Measurements from ENCODE around the gene STT3B.

STT3B gene

GRCh38 chr3:31532587-31533168 lies at the start of gene STT3B:
Gene STT3B, plus strand, starts transcription at chr3:31532925. Its CDS starts 74 bp downstream, at chr3:31532999.
- DNase-seq (ENCODE audit: extremely low spot score): peak; percentile 78
- TF ChIP-seq, protein P1, sequence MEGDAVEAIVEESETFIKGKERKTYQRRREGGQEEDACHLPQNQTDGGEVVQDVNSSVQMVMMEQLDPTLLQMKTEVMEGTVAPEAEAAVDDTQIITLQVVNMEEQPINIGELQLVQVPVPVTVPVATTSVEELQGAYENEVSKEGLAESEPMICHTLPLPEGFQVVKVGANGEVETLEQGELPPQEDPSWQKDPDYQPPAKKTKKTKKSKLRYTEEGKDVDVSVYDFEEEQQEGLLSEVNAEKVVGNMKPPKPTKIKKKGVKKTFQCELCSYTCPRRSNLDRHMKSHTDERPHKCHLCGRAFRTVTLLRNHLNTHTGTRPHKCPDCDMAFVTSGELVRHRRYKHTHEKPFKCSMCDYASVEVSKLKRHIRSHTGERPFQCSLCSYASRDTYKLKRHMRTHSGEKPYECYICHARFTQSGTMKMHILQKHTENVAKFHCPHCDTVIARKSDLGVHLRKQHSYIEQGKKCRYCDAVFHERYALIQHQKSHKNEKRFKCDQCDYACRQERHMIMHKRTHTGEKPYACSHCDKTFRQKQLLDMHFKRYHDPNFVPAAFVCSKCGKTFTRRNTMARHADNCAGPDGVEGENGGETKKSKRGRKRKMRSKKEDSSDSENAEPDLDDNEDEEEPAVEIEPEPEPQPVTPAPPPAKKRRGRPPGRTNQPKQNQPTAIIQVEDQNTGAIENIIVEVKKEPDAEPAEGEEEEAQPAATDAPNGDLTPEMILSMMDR (IDR thresholded peaks at IDR 0.05; ENCODE audit: control extremely low read depth, extremely low read depth, low read depth, missing control alignments): no peak
- ChIA-PET CTCF (interaction anchor here (0.7 to 3.1 kb wide), 22 partner anchors 9 to 763 kb away, joined by 3 to 14 read pairs (median 4); no protein-coding TSS in a partner anchor), POLR2A (interaction anchor here (0.7 to 2.4 kb wide), 10 partner anchors 13 to 297 kb away, joined by 3 to 12 read pairs (median 4); no protein-coding TSS in a partner anchor)

GRCh38 chr3:31483776-31484175 lies 48.9 kb upstream of the STT3B start:
- DNase-seq (ENCODE audit: extremely low spot score): no peak
- TF ChIP-seq, protein P1 (IDR thresholded peaks at IDR 0.05; ENCODE audit: control extremely low read depth, extremely low read depth, low read depth, missing control alignments): no peak
- CTCF ChIA-PET: interaction anchor here (1.1 kb wide), 1 partner anchor 48 kb away, joined by 3 read pairs; no protein-coding TSS in a partner anchor
- POLR2A ChIA-PET: no interaction called here

DNA sequence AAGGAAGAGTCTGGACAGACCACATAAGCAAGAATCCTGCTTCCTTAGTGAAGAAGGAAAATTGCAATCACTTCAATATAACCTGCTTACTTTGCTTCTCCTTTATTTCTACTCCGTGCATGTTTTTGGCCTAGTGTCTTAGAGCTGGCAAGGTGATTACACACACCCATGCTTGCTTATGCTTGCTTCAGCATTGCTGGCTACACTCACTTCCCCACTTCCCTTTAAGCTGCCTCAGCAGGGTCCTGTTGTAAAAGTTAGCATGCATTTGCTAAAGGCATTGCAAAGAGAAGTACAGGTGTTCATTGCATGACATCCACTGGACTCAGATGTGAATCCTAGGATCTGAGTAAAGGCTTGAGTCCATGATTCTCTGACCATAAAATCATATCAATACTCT lies 47.5 kb upstream of the STT3B start:
- no peak for DNase-seq (ENCODE audit: extremely low spot score)
- ChIA-PET CTCF (no interaction called here), POLR2A (interaction anchor here (0.6 kb wide), 1 partner anchor 13 kb away, joined by 5 read pairs; no protein-coding TSS in a partner anchor)
- TF ChIP-seq, protein P1 (IDR thresholded peaks at IDR 0.05; ENCODE audit: control extremely low read depth, extremely low read depth, low read depth, missing control alignments): no peak

GRCh38 chr3:31486865-31487533 lies 45.7 kb upstream of the STT3B start:
- TF ChIP-seq, protein P1 (IDR thresholded peaks at IDR 0.05; ENCODE audit: control extremely low read depth, extremely low read depth, low read depth, missing control alignments): no peak
- POLR2A ChIA-PET: no interaction called here
- no peak for DNase-seq (ENCODE audit: extremely low spot score)
- CTCF ChIA-PET: interaction anchor here (1.1 to 1.3 kb wide), 2 partner anchors 9 to 17 kb away, joined by 4 to 5 read pairs; no protein-coding TSS in a partner anchor

GRCh38 chr3:31488475-31489017 lies 44.2 kb upstream of the STT3B start:
- ChIA-PET CTCF (interaction anchor here (0.8 kb wide), 1 partner anchor 11 kb away, joined by 4 read pairs; no protein-coding TSS in a partner anchor), POLR2A (no interaction called here)
- DNase-seq (ENCODE audit: extremely low spot score): no peak
- TF ChIP-seq, protein P1 (IDR thresholded peaks at IDR 0.05; ENCODE audit: control extremely low read depth, extremely low read depth, low read depth, missing control alignments): no peak

- POLR2A ChIA-PET: no interaction called here
- TF ChIP-seq, protein P1 (IDR thresholded peaks at IDR 0.05; ENCODE audit: control extremely low read depth, extremely low read depth, low read depth, missing control alignments): no peak
Measured at GRCh38 chr3:31490502-31490901, 42.2 kb upstream of the STT3B start.

More at GRCh38 chr3:31490502-31490901, 42.2 kb upstream of the STT3B start:
- CTCF ChIA-PET: interaction anchor here (1.0 to 1.5 kb wide), 3 partner anchors 8 to 21 kb away, joined by 3 to 4 read pairs (median 3); no protein-coding TSS in a partner anchor
- DNase-seq (ENCODE audit: extremely low spot score): no peak

Data from GM10248 (cell line).